Measurements from ENCODE around the gene ZNF549.

The ZNF549 gene

GRCh38 chr19:57587529-57587928, 60.4 kb downstream of the ZNF549 start:
- H3K9me3 Mint-ChIP-seq = peaks cover 81% of the 10 kb centered on the region
- H3K36me3 Mint-ChIP-seq (ENCODE audit: low read depth) = peaks cover 64% of the 10 kb centered on the region
- H3K27ac Mint-ChIP-seq = no peak overlapping the region
- no peaks in the 10 kb centered on the region for H3K27me3 Mint-ChIP-seq (ENCODE audit: low read depth)
- no peak overlapping the region for H3K4me3 Mint-ChIP-seq
- H3K4me1 Mint-ChIP-seq (ENCODE audit: low read depth) = peaks cover 4% of the 10 kb centered on the region

- H3K9me3 Mint-ChIP-seq = peaks cover 63% of the 10 kb centered on the region
- H3K4me3 Mint-ChIP-seq = peak overlapping the region; percentile 80
- H3K27ac Mint-ChIP-seq = no peak overlapping the region
- peaks cover 12% of the 10 kb centered on the region for H3K4me1 Mint-ChIP-seq (ENCODE audit: low read depth)
- H3K27me3 Mint-ChIP-seq (ENCODE audit: low read depth) = no peaks in the 10 kb centered on the region
- peaks cover 28% of the 10 kb centered on the region for H3K36me3 Mint-ChIP-seq (ENCODE audit: low read depth)
These were observed 72.2 kb downstream of the ZNF549 start for GRCh38 chr19:57599377-57599760.

GRCh38 chr19:57599761-57600383, 72.7 kb downstream of the ZNF549 start, which contains the start of gene ZNF530:
Gene ZNF530 (plus strand): TSS chr19:57599885. CDS start chr19:57604346, 4,461 bp downstream.
- peaks cover 63% of the 10 kb centered on the region for H3K9me3 Mint-ChIP-seq
- peak within 1 kb of the TSS; percentile 80 for H3K4me3 Mint-ChIP-seq
- peaks cover 33% of the 10 kb centered on the region for H3K36me3 Mint-ChIP-seq (ENCODE audit: low read depth)

GRCh38 chr19:57606931-57607330, 79.8 kb downstream of the ZNF549 start:
- H3K4me3 Mint-ChIP-seq = no peak overlapping the region

More at GRCh38 chr19:57599761-57600383, 72.7 kb downstream of the ZNF549 start, which contains the start of gene ZNF530:
- Mint-ChIP-seq H3K27me3 (ENCODE audit: low read depth) (no peaks in the 10 kb centered on the region), H3K27ac (no peak within 1 kb of the TSS), H3K4me1 (ENCODE audit: low read depth) (peaks cover 12% of the 10 kb centered on the region)

More at GRCh38 chr19:57606931-57607330, 79.8 kb downstream of the ZNF549 start:
- H3K9me3 Mint-ChIP-seq = peaks cover 76% of the 10 kb centered on the region
- no peak overlapping the region for H3K27ac Mint-ChIP-seq
- peaks cover 57% of the 10 kb centered on the region for H3K36me3 Mint-ChIP-seq (ENCODE audit: low read depth)
- no peaks in the 10 kb centered on the region for H3K4me1 Mint-ChIP-seq (ENCODE audit: low read depth)
- H3K27me3 Mint-ChIP-seq (ENCODE audit: low read depth) = no peaks in the 10 kb centered on the region
